Measurements from ENCODE around the gene GMDS.

Gene GMDS

DNA sequence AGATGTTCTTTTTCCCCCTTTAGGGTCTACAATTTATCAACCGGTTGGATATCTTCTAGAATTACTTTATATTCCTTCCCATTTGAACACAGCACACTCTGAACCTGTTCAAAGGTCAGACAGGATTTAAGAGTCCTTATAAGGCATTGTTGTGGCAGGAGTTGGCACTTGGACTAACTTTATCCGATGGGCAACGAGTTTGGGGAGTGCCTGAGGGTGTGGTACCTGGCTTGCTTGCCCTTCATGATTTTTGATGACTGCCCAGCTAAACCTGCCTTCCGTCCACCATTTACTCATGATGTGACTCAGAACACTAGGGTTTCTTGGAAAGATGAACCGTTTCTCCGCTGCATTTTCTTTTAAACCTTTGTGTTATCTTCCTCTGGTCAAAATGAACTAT, 350.5 kb downstream of the GMDS start:
- TF ChIP-seq, protein P1, sequence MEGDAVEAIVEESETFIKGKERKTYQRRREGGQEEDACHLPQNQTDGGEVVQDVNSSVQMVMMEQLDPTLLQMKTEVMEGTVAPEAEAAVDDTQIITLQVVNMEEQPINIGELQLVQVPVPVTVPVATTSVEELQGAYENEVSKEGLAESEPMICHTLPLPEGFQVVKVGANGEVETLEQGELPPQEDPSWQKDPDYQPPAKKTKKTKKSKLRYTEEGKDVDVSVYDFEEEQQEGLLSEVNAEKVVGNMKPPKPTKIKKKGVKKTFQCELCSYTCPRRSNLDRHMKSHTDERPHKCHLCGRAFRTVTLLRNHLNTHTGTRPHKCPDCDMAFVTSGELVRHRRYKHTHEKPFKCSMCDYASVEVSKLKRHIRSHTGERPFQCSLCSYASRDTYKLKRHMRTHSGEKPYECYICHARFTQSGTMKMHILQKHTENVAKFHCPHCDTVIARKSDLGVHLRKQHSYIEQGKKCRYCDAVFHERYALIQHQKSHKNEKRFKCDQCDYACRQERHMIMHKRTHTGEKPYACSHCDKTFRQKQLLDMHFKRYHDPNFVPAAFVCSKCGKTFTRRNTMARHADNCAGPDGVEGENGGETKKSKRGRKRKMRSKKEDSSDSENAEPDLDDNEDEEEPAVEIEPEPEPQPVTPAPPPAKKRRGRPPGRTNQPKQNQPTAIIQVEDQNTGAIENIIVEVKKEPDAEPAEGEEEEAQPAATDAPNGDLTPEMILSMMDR (IDR thresholded peaks at IDR 0.05; ENCODE audit: insufficient read depth, low read depth, low read length, missing control alignments), result no peak
- no peak overlapping the region for H3K4me3 ChIP-seq (ENCODE audit: low read depth, low read length)
- DNase-seq (ENCODE audit: low read depth), result no peak

DNA sequence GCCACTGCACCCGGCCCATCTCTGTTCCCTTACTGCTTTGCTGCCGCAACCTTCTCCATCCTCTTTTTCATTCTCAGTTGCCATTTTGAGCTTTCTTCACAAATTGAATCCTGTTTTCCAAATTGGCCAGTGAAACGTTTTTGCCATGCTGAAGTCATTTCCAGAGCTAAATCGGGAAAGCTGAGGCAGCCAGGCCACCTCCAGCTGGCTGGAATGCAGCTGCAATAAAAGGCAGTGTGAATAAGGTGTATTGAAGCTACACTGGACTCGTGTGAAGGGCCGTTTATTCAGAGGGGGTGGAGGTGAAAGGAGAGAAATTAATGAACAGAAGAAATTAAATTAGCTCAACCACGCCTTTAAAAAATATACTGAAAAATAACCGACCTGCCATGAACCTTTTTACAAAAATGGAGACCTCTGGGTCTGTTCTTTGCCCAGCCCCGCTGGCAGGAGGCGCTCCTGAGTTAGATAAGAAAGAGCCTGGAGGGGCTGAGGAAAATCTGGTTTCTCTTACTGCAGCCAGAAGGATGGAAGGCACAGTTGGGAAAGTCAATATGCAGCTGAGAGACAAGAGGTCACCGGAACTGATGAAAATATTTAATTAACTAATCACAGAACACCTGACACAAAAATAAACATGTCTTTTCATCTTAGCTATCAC, 351.8 kb downstream of the GMDS start:
- TF ChIP-seq, protein P1 (IDR thresholded peaks at IDR 0.05; ENCODE audit: insufficient read depth, low read depth, low read length, missing control alignments), result peak; percentile 2
- no peak overlapping the region for H3K4me3 ChIP-seq (ENCODE audit: low read depth, low read length)
- DNase-seq (ENCODE audit: low read depth), result no peak

DNA sequence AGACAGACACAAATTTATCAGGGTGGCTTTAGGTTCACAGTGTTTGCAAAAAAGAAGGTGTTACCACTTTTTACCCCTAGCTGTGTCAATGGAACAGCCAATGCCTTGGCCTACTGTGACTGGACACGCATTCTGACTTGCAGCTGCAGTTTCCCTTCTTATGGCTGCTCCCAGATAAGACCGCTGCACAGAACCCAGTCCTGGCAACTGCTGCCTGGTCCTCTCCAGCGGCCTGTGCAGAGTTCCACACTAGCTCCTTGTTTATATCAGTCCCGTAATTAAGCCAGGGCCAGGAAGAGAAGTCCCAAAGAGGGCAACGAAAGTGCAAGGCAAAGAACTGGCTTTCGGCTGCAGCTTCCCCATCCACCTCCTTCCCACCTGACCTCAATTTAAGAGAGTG, 352.7 kb downstream of the GMDS start:
- no peak for DNase-seq (ENCODE audit: low read depth)
- TF ChIP-seq, protein P1 (IDR thresholded peaks at IDR 0.05; ENCODE audit: insufficient read depth, low read depth, low read length, missing control alignments), result no peak
- no peak overlapping the region for H3K4me3 ChIP-seq (ENCODE audit: low read depth, low read length)

DNA sequence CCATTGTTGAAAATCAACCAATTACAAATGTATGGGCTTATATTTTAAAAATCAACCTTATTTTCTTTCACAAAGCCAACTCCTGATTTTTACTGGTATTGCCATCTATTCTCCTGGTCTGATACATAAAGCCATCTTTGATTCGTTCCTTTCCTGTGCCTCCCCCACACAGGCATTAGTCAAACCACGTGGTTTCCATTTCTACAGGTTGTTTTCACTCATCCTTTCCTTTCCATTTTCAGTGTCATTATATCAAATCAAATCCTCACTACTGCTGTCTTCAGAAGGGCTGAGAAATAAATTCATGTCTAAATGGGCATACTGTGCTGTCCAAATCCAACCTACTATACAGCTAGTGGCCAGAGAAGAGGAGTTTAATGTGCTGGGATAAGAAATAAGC, 354.4 kb downstream of the GMDS start:
- no peak overlapping the region for H3K4me3 ChIP-seq (ENCODE audit: low read depth, low read length)
- DNase-seq (ENCODE audit: low read depth), result no peak
- TF ChIP-seq, protein P1 (IDR thresholded peaks at IDR 0.05; ENCODE audit: insufficient read depth, low read depth, low read length, missing control alignments), result no peak

DNA sequence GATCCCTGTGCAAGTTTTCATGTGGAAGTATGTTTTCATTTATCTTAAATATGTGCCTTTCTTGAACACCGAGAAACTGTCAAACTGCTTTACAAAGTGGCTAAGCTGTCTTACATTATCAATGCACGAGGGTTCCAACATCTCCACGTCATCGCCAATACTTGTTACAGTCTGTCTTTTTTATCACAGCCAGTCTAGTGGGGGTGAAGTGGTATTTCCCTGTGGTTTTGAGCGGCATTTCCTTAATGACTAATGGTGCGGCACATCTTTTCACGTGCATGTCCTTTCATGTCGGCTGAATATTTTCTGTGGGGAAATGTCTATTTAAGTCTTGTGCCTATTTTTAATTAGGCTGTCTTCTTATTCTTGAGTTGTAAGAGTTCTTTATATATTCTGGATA, 355.3 kb downstream of the GMDS start:
- no peak overlapping the region for H3K4me3 ChIP-seq (ENCODE audit: low read depth, low read length)
- TF ChIP-seq, protein P1 (IDR thresholded peaks at IDR 0.05; ENCODE audit: insufficient read depth, low read depth, low read length, missing control alignments), result no peak
- DNase-seq (ENCODE audit: low read depth), result peak; percentile 12

DNA sequence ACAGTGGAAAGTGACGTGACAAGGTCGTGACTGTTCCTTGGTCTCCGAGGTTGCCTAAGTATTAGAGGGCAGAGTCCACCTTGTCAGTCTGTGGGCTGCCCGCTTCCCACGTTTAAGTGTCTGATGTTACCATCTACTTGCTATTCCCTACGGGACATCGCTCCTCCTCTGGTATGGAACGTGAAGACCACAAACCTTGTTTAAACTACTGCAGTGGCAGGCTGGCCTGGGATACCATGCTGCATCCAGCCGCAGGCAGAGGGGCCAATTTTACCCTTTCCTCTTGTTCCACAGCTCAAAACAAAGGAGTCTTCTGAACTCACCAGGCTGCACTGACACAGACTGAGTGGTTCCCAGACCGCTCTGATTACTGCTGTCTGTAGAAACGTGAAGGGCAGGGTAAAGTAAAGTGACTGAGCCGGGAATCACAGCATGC, 359.8 kb downstream of the GMDS start:
- H3K4me3 ChIP-seq (ENCODE audit: low read depth, low read length), result no peak overlapping the region
- DNase-seq (ENCODE audit: low read depth), result no peak
- TF ChIP-seq, protein P1 (IDR thresholded peaks at IDR 0.05; ENCODE audit: insufficient read depth, low read depth, low read length, missing control alignments), result no peak

DNA sequence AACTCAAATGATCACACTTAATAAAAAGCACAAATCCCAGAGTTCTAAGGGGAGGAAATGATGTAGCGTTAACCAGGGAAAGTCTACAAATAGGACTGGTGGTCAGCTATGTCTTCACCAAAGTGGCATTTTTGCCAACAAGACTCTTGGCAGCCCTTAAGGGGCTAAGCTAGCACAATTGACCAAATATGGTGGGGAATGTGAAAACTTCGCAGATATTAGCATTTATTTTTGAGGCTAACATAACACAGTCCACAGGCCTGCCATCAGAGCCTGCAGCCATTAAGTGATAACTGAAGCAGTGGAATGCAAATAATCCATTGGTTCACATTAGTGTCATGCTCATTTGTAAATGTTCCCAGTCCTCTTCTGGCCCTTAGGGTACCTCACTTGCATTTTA, 361.1 kb downstream of the GMDS start:
- H3K4me3 ChIP-seq (ENCODE audit: low read depth, low read length), result no peak overlapping the region
- TF ChIP-seq, protein P1 (IDR thresholded peaks at IDR 0.05; ENCODE audit: insufficient read depth, low read depth, low read length, missing control alignments), result no peak
- no peak for DNase-seq (ENCODE audit: low read depth)
